ENCODE measurements around the gene DCTN2. TPM values are rescaled to one million over a fixed set of nuclear protein-coding genes. Genes with fewer than 3 reads are reported as not detected.

Gene DCTN2
- total RNA-seq, 1 donor from 2014 or later: 107 TPM

DNA sequence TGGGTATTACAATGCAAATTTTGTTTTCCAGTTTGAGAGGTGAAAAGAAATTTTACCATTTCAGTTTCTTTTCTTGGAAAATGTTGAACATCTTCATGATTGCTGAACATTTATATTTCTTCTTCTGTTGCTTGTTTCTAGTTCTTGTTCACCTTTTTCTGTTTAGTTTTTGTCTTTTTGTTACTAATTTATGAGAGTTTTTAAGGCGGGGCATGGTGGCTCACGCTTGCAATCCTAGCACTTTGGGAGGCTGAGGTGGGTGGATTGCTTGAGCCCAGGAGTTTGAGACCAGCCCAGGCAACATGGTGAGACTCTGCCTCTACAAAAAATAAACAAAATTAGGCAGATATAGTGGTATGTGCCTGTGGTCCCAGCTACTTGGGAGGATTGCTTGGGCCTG lies 13.5 kb upstream of the DCTN2 start:
- Histone ChIP-seq H3K27ac (ENCODE audit: low read depth, low read length) (no peak overlapping the region), H3K4me1 (ENCODE audit: insufficient read depth, low read length) (peaks cover 3% of the 10 kb centered on the region), H3K9ac (ENCODE audit: low read length) (no peak overlapping the region), H4K20me1 (ENCODE audit: insufficient read depth, low read length) (no peaks in the 10 kb centered on the region), H3K36me3 (ENCODE audit: insufficient read depth, low read length) (peaks cover 4% of the 10 kb centered on the region), H3K9me3 (ENCODE audit: insufficient read depth, low read depth, low read length) (no peaks in the 10 kb centered on the region), H3K4me2 (ENCODE audit: low read length) (no peak overlapping the region), H3K79me2 (ENCODE audit: insufficient read depth, low read length) (no peaks in the 10 kb centered on the region), H3K27me3 (ENCODE audit: insufficient read depth, low read length) (no peaks in the 10 kb centered on the region), H2AFZ (ENCODE audit: low read depth, low read length) (no peak overlapping the region), H3K4me3 (ENCODE audit: insufficient read depth, low read depth, low read length) (no peak overlapping the region)
- H3K36me3 Mint-ChIP-seq (ENCODE audit: low read depth, unreplicated experiment): peaks cover 16% of the 10 kb centered on the region
- no peak overlapping the region for H3K27ac Mint-ChIP-seq (ENCODE audit: unreplicated experiment)
- peaks cover 1% of the 10 kb centered on the region for H3K9me3 Mint-ChIP-seq (ENCODE audit: unreplicated experiment)
- TF ChIP-seq EZH2 (IDR thresholded peaks at IDR 0.05; ENCODE audit: insufficient read depth, low read length) (no peak), CTCF (IDR thresholded peaks at IDR 0.05; ENCODE audit: insufficient read depth, low read depth, low read length) (no peak)
- FAIRE-seq (no peak), DNase-seq (ENCODE audit: low read depth) (no peak)
- H3K4me1 Mint-ChIP-seq (ENCODE audit: low read depth, unreplicated experiment): no peaks in the 10 kb centered on the region
- H3K27me3 Mint-ChIP-seq (ENCODE audit: low read depth, unreplicated experiment): peaks cover 12% of the 10 kb centered on the region
- no peak overlapping the region for H3K4me3 Mint-ChIP-seq (ENCODE audit: unreplicated experiment)

GRCh38 chr12:57558864-57559263 lies 11.9 kb upstream of the DCTN2 start:
- H3K4me2 ChIP-seq (ENCODE audit: low read length): no peak overlapping the region
- H3K36me3 ChIP-seq (ENCODE audit: insufficient read depth, low read length): peaks cover 4% of the 10 kb centered on the region
- H3K27me3 Mint-ChIP-seq (ENCODE audit: low read depth, unreplicated experiment): peaks cover 5% of the 10 kb centered on the region
- no peak overlapping the region for H2AFZ ChIP-seq (ENCODE audit: low read depth, low read length)
- no peaks in the 10 kb centered on the region for H3K9me3 ChIP-seq (ENCODE audit: insufficient read depth, low read depth, low read length)
- peaks cover 4% of the 10 kb centered on the region for H3K36me3 Mint-ChIP-seq (ENCODE audit: low read depth, unreplicated experiment)
- H3K4me1 Mint-ChIP-seq (ENCODE audit: low read depth, unreplicated experiment): peaks cover 1% of the 10 kb centered on the region
- no peak overlapping the region for H3K4me3 ChIP-seq (ENCODE audit: insufficient read depth, low read depth, low read length)
- no peaks in the 10 kb centered on the region for H3K79me2 ChIP-seq (ENCODE audit: insufficient read depth, low read length)
- no peaks in the 10 kb centered on the region for H3K27me3 ChIP-seq (ENCODE audit: insufficient read depth, low read length)
- H3K9ac ChIP-seq (ENCODE audit: low read length): no peak overlapping the region
- H3K9me3 Mint-ChIP-seq (ENCODE audit: unreplicated experiment): peaks cover 1% of the 10 kb centered on the region
- H3K27ac Mint-ChIP-seq (ENCODE audit: unreplicated experiment): no peak overlapping the region
- FAIRE-seq: no peak
- TF ChIP-seq CTCF (IDR thresholded peaks at IDR 0.05; ENCODE audit: insufficient read depth, low read depth, low read length) (no peak), EZH2 (IDR thresholded peaks at IDR 0.05; ENCODE audit: insufficient read depth, low read length) (no peak)
- H3K27ac ChIP-seq (ENCODE audit: low read depth, low read length): no peak overlapping the region
- H3K4me1 ChIP-seq (ENCODE audit: insufficient read depth, low read length): peaks cover 3% of the 10 kb centered on the region
- peaks cover 7% of the 10 kb centered on the region for H4K20me1 ChIP-seq (ENCODE audit: insufficient read depth, low read length)
- no peak for DNase-seq (ENCODE audit: low read depth)
- H3K4me3 Mint-ChIP-seq (ENCODE audit: unreplicated experiment): no peak overlapping the region

- H4K20me1 ChIP-seq (ENCODE audit: insufficient read depth, low read length): peaks cover 7% of the 10 kb centered on the region
- FAIRE-seq (no peak), DNase-seq (ENCODE audit: low read depth) (no peak)
- no peak overlapping the region for H2AFZ ChIP-seq (ENCODE audit: low read depth, low read length)
- no peak overlapping the region for H3K9ac ChIP-seq (ENCODE audit: low read length)
- Mint-ChIP-seq H3K4me1 (ENCODE audit: low read depth, unreplicated experiment) (peaks cover 28% of the 10 kb centered on the region), H3K4me3 (ENCODE audit: unreplicated experiment) (no peak overlapping the region), H3K27ac (ENCODE audit: unreplicated experiment) (no peak overlapping the region), H3K36me3 (ENCODE audit: low read depth, unreplicated experiment) (peaks cover 3% of the 10 kb centered on the region), H3K9me3 (ENCODE audit: unreplicated experiment) (no peaks in the 10 kb centered on the region), H3K27me3 (ENCODE audit: low read depth, unreplicated experiment) (no peaks in the 10 kb centered on the region)
- no peaks in the 10 kb centered on the region for H3K27me3 ChIP-seq (ENCODE audit: insufficient read depth, low read length)
- no peak overlapping the region for H3K27ac ChIP-seq (ENCODE audit: low read depth, low read length)
- TF ChIP-seq EZH2 (IDR thresholded peaks at IDR 0.05; ENCODE audit: insufficient read depth, low read length) (no peak), CTCF (IDR thresholded peaks at IDR 0.05; ENCODE audit: insufficient read depth, low read depth, low read length) (no peak)
- no peaks in the 10 kb centered on the region for H3K36me3 ChIP-seq (ENCODE audit: insufficient read depth, low read length)
- no peak overlapping the region for H3K4me2 ChIP-seq (ENCODE audit: low read length)
- H3K9me3 ChIP-seq (ENCODE audit: insufficient read depth, low read depth, low read length): no peaks in the 10 kb centered on the region
- H3K4me3 ChIP-seq (ENCODE audit: insufficient read depth, low read depth, low read length): no peak overlapping the region
- H3K79me2 ChIP-seq (ENCODE audit: insufficient read depth, low read length): no peaks in the 10 kb centered on the region
- peaks cover 13% of the 10 kb centered on the region for H3K4me1 ChIP-seq (ENCODE audit: insufficient read depth, low read length)
These were observed 7.9 kb upstream of the DCTN2 start for GRCh38 chr12:57554897-57555296.

Measured in astrocyte (in vitro differentiated cells and primary cell).